IMR-90 (cell line): ENCODE results near the gene RTN1. TPM values are rescaled to one million over a fixed set of nuclear protein-coding genes. Genes with fewer than 3 reads are reported as not detected.

Source experiments
- ATAC-seq: fragments of 200-7000 bp; cut with Tn5 transposase; 2 replicates; pipeline ENCODE4 v1.9.1; 2020; ENCODE audit warnings: low read depth, mild to moderate bottlenecking, moderate library complexity
- BruUV-seq: library from RNA; stranded (reverse); fragments of 400-500 nt; replicated peaks from 2 replicates; lab custom pipeline; 2021; lab: Mats Ljungman, UMichigan
- CTCF ChIA-PET: fragments of 300-600 bp; formaldehyde crosslinking; extraction: SDS; loops from one replicate; lab custom pipeline; 2021; ENCODE audit warnings: antibody characterized with exemption; lab: Yijun Ruan, JAX
- POLR2A ChIA-PET: fragments of 300-600 bp; sonication (Branson Sonifier 250); formaldehyde crosslinking; loops from one replicate; lab custom pipeline; 2022; ENCODE audit warnings: antibody characterized with exemption; ENCODE audit not compliant: unreplicated experiment; lab: Charles Lee
- DNase-seq: peaks from one replicate; pipeline ENCODE4 v3.0.0; 2013
- H2AFZ ChIP-seq: replicated peaks from 2 replicates; pipeline ENCODE3; 2013; ENCODE audit warnings: low read length, mild to moderate bottlenecking; ENCODE audit not compliant: poor library complexity
- H2AK5ac ChIP-seq: 2 replicates; pipeline ENCODE4 v1.6.1; 2013; ENCODE audit warnings: low read depth, low read length, inconsistent platforms
- H2AK9ac ChIP-seq: replicated peaks from 2 replicates; pipeline ENCODE3; 2013; ENCODE audit warnings: mild to moderate bottlenecking, low read depth, low read length, moderate library complexity; ENCODE audit not compliant: poor library complexity
- H2BK120ac ChIP-seq: 2 replicates; pipeline ENCODE4 v1.6.1; 2013; ENCODE audit warnings: low read depth, low read length, inconsistent platforms
- H2BK15ac ChIP-seq: 3 replicates; pipeline ENCODE4 v1.6.1; 2013; ENCODE audit warnings: low read depth, low read length, inconsistent platforms
- H2BK20ac ChIP-seq: 2 replicates; pipeline ENCODE4 v1.6.1; 2013; ENCODE audit warnings: low read depth, mild to moderate bottlenecking, inconsistent platforms, low read length, moderate library complexity
- H2BK5ac ChIP-seq: 2 replicates; pipeline ENCODE4 v1.6.1; 2013; ENCODE audit warnings: mild to moderate bottlenecking, low read depth, low read length, inconsistent platforms; ENCODE audit not compliant: poor library complexity, severe bottlenecking
- H3K14ac ChIP-seq: replicated peaks from 2 replicates; pipeline ENCODE4 v1.6.1; 2013; ENCODE audit warnings: low read depth, low read length, inconsistent platforms
- H3K18ac ChIP-seq: 2 replicates; pipeline ENCODE4 v1.6.1; 2013; ENCODE audit warnings: low read depth, low read length, control low read depth
- H3K23ac ChIP-seq: 2 replicates; pipeline ENCODE4 v1.6.1; 2013; ENCODE audit warnings: low read depth, low read length, inconsistent platforms
- H3K27ac ChIP-seq: 2 replicates; pipeline ENCODE4 v1.5.1; 2013; ENCODE audit warnings: mild to moderate bottlenecking, control low read depth, low read length; ENCODE audit not compliant: insufficient read depth
- H3K27me3 ChIP-seq: 2 replicates; pipeline ENCODE4 v1.6.1; 2013; ENCODE audit warnings: low read length; ENCODE audit not compliant: control insufficient read depth, insufficient read depth
- H3K36me3 ChIP-seq: 2 replicates; pipeline ENCODE4 v1.6.1; 2013; ENCODE audit warnings: low read length, mixed read lengths; ENCODE audit not compliant: control insufficient read depth, insufficient read depth
- H3K4ac ChIP-seq: 2 replicates; pipeline ENCODE4 v1.6.1; 2013; ENCODE audit warnings: low read depth, low read length, inconsistent platforms
- H3K4me1 ChIP-seq: 2 replicates; pipeline ENCODE4 v1.6.1; 2013; ENCODE audit warnings: low read length, mixed read lengths; ENCODE audit not compliant: control insufficient read depth, insufficient read depth
- H3K4me2 ChIP-seq: 2 replicates; pipeline ENCODE4 v1.6.1; 2013; ENCODE audit warnings: low read depth, mild to moderate bottlenecking, control low read depth, low read length, moderate library complexity
- H3K4me3 ChIP-seq: 2 replicates; pipeline ENCODE4 v1.5.1; 2013; ENCODE audit warnings: low read depth, mild to moderate bottlenecking, control low read depth, low read length, moderate library complexity; ENCODE audit not compliant: insufficient read depth
- H3K56ac ChIP-seq: 2 replicates; pipeline ENCODE4 v1.6.1; 2013; ENCODE audit warnings: low read length, inconsistent platforms; ENCODE audit not compliant: insufficient read depth; ENCODE audit errors: extremely low read depth
- H3K79me1 ChIP-seq, 2 experiments: 2 replicates each; pipeline ENCODE4 v1.6.1; 2013; ENCODE audit warnings: low read length in 2 of 2, inconsistent platforms in 1 of 2, low read depth in 1 of 2
- H3K9ac ChIP-seq: 2 replicates; pipeline ENCODE4 v1.6.1; 2013; ENCODE audit warnings: low read depth, low read length, control low read depth
- H3K9me1 ChIP-seq: 2 replicates; pipeline ENCODE4 v1.6.1; 2013; ENCODE audit warnings: low read length, inconsistent platforms; ENCODE audit not compliant: insufficient read depth
- H3K9me3 ChIP-seq: 2 replicates; pipeline ENCODE4 v1.6.1; 2013; ENCODE audit warnings: low read length; ENCODE audit not compliant: control insufficient read depth, insufficient read depth
- H4K20me1 ChIP-seq: 2 replicates; pipeline ENCODE4 v1.6.1; 2013; ENCODE audit warnings: low read length, inconsistent platforms; ENCODE audit not compliant: insufficient read depth
- H4K5ac ChIP-seq: 2 replicates; pipeline ENCODE4 v1.6.1; 2013; ENCODE audit warnings: mild to moderate bottlenecking, low read depth, low read length, control low read depth
- H4K8ac ChIP-seq, 2 experiments: 2 replicates each; pipeline ENCODE4 v1.6.1; 2013; ENCODE audit warnings: low read depth in 2 of 2, low read length in 2 of 2, control low read depth in 1 of 2, inconsistent platforms in 1 of 2
- H4K91ac ChIP-seq: 2 replicates; pipeline ENCODE4 v1.6.1; 2013; ENCODE audit warnings: low read depth, low read length, inconsistent platforms; ENCODE audit not compliant: insufficient read depth
- BHLHE40 ChIP-seq: fragments of 150-350 bp; IDR thresholded peaks from 2 replicates; pipeline ENCODE4 v1.6.1; 2016; ENCODE audit warnings: mild to moderate bottlenecking, low read depth, low read length
- CEBPB ChIP-seq: IDR thresholded peaks from 2 replicates; pipeline ENCODE4 v1.6.1; 2012; ENCODE audit warnings: low read depth, low read length, improper control_type of control experiment
- CHD1 ChIP-seq: IDR thresholded peaks from 2 replicates; pipeline ENCODE4 v1.6.1; 2012; ENCODE audit warnings: low read depth, low read length, improper control_type of control experiment
- FOS ChIP-seq: fragments of 150-350 bp; IDR thresholded peaks from 2 replicates; pipeline ENCODE4 v1.6.1; 2016; ENCODE audit warnings: low read depth, low read length
- MAFK ChIP-seq: IDR thresholded peaks from 2 replicates; pipeline ENCODE4 v1.6.1; 2012; ENCODE audit warnings: low read depth, low read length, improper control_type of control experiment
- MAZ ChIP-seq: IDR thresholded peaks from 2 replicates; pipeline ENCODE4 v1.6.1; 2012; ENCODE audit warnings: low read depth, mild to moderate bottlenecking, low read length, improper control_type of control experiment, moderate library complexity, borderline replicate concordance
- MXI1 ChIP-seq: IDR thresholded peaks from 2 replicates; pipeline ENCODE4 v1.6.1; 2012; ENCODE audit warnings: low read depth, mild to moderate bottlenecking, low read length, moderate library complexity, borderline replicate concordance
- NFE2L2 ChIP-seq: fragments of 150-350 bp; IDR thresholded peaks from 2 replicates; pipeline ENCODE4 v1.6.1; 2016; ENCODE audit warnings: low read depth, mild to moderate bottlenecking, low read length
- POLR2A ChIP-seq: IDR thresholded peaks from 2 replicates; pipeline ENCODE4 v1.6.1; 2012; ENCODE audit warnings: mild to moderate bottlenecking, low read depth, low read length
- RAD21 ChIP-seq: IDR thresholded peaks from 2 replicates; pipeline ENCODE4 v1.6.1; 2012; ENCODE audit warnings: low read length, improper control_type of control experiment
- RCOR1 ChIP-seq: IDR thresholded peaks from 2 replicates; pipeline ENCODE4 v1.6.1; 2012; ENCODE audit warnings: mild to moderate bottlenecking, low read length, improper control_type of control experiment; ENCODE audit not compliant: insufficient replicate concordance
- RFX5 ChIP-seq: IDR thresholded peaks from 2 replicates; pipeline ENCODE4 v1.8.0; 2012; ENCODE audit warnings: low read depth, mild to moderate bottlenecking, low read length, moderate library complexity
- SMC3 ChIP-seq: fragments of 150-350 bp; IDR thresholded peaks from 2 replicates; pipeline ENCODE4 v1.6.1; 2016; ENCODE audit warnings: low read depth, mild to moderate bottlenecking, antibody characterized with exemption, low read length, moderate library complexity
- WGBS, 2 experiments: methylation state at CpG; one replicate each; pipeline versions ENCODE4 v1.1.5 to v1.1.7; 2013; ENCODE audit warnings: missing lambda C conversion rate in 2 of 2; ENCODE audit not compliant: insufficient read length in 1 of 2; ENCODE audit errors: extremely low coverage in 2 of 2; 5-methylcytosine and 5-hydroxymethylcytosine counted together
- dilution Hi-C: fragments of 300-500 bp; cut with HindIII; formaldehyde crosslinking; loops from one replicate; pipeline ENCODE4 v1.14.3; 2018; ENCODE audit warnings: low sequenced_read_pairs; ENCODE audit not compliant: unreplicated experiment
- in situ Hi-C: fragments of 300-500 bp; cut with MboI; formaldehyde crosslinking; loops from 3 replicates; pipeline ENCODE4 v1.14.3; 2019; ENCODE audit warnings: low sequenced_read_pairs, inconsistent platforms, mixed read lengths
- intact Hi-C: fragments of 100-400 bp; cut with micrococcal nuclease; formaldehyde crosslinking; loops from 2 replicates; pipeline ENCODE4 v1.10.0; 2022
- polyA plus RNA-seq, 3 experiments: library from polyadenylated mRNA; depleted of rRNA; stranded (reverse); fragments of >200 nt; gene quantifications; 2 replicates each; pipeline ENCODE4 v1.2.3, GENCODE V29; 2012; ENCODE audit warnings: low replicate concordance in 1 of 3
- total RNA-seq: library from RNA; depleted of rRNA; stranded (reverse); fragments of >200 nt; gene quantifications from 2 replicates; pipeline ENCODE4 v1.2.3, GENCODE V29; 2012
- TF ChIP-seq, protein P1 (sequence below): fragments of 150-350 bp; IDR thresholded peaks from 2 replicates; pipeline ENCODE4 v1.6.1; 2016; ENCODE audit warnings: low read depth, mild to moderate bottlenecking, low read length, moderate library complexity, borderline replicate concordance
- TF ChIP-seq, protein P2 (sequence below): fragments of 150-350 bp; IDR thresholded peaks from 2 replicates; pipeline ENCODE4 v1.6.1; 2017; ENCODE audit warnings: mild to moderate bottlenecking, antibody characterized with exemption, low read length, low read depth
- TF ChIP-seq, protein P3 (sequence below): conservative IDR thresholded peaks from 2 replicates; pipeline ENCODE4 v1.5.1; 2012; ENCODE audit warnings: mild to moderate bottlenecking, low read depth, low read length, improper control_type of control experiment

The RTN1 gene
- total and polyA plus RNA-seq, 2 of the 4 experiments (the other 2 are of a cell fraction) = 0.18 to 0.46 TPM

DNA sequence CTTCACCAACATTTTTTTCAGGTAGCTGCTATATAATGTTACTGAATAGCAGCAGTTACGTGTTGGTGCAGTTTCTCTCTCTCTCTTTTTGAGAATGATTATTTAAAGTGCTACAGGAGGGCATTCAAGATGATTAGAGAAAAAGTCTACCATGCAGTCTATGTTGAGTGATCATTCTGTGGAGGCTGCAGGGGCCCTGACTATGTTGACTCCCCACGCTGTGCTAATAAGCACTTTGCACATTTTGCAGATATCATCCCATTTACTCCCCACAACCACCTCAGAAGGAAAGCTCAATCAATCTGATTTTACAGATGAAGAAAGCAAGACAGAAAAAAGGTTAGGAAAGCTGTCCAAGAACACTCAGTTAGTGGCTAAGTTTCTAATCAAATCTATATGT lies 87.8 kb downstream of the RTN1 start:
- H3K9me1 ChIP-seq = no peaks in the 10 kb centered on the region
- no peak overlapping the region for H3K56ac ChIP-seq
- H2BK120ac ChIP-seq = no peak overlapping the region
- no peak overlapping the region for H4K91ac ChIP-seq
- BruUV-seq = no TSS peak
- H2BK5ac ChIP-seq = no peak overlapping the region
- H3K36me3 ChIP-seq = no peaks in the 10 kb centered on the region
- CTCF ChIA-PET = no interaction called here
- no peaks in the 10 kb centered on the region for H3K79me1 ChIP-seq
- H2AFZ ChIP-seq = no peak overlapping the region
- DNase-seq (no peak), ATAC-seq (no peak)
- no peak overlapping the region for H3K4me3 ChIP-seq
- no peaks in the 10 kb centered on the region for H4K20me1 ChIP-seq
- dilution Hi-C loops = no loop called here
- H3K4me2 ChIP-seq = no peak overlapping the region
- WGBS, 2 experiments = no CpG with 5 or more reads among the region's 2 CpGs
- no peak overlapping the region for H4K5ac ChIP-seq
- H3K4me1 ChIP-seq = no peaks in the 10 kb centered on the region
- no peak overlapping the region for H3K4ac ChIP-seq
- intact Hi-C loops = no loop called here
- no peaks in the 10 kb centered on the region for H3K9me3 ChIP-seq
- POLR2A ChIA-PET = no interaction called here
- H2BK15ac ChIP-seq = no peak overlapping the region
- no peak overlapping the region for H3K27ac ChIP-seq
- H3K27me3 ChIP-seq = no peaks in the 10 kb centered on the region
- H3K23ac ChIP-seq = no peak overlapping the region
- in situ Hi-C loops = no loop called here
- H3K18ac ChIP-seq = no peak overlapping the region
- H3K9ac ChIP-seq = no peak overlapping the region
- no peak overlapping the region for H2AK9ac ChIP-seq
- H3K14ac ChIP-seq = no peak overlapping the region
- H4K8ac ChIP-seq = no peak overlapping the region
- no peak overlapping the region for H2AK5ac ChIP-seq
- no peak for TF ChIP-seq NFE2L2
- TF ChIP-seq, protein P1, sequence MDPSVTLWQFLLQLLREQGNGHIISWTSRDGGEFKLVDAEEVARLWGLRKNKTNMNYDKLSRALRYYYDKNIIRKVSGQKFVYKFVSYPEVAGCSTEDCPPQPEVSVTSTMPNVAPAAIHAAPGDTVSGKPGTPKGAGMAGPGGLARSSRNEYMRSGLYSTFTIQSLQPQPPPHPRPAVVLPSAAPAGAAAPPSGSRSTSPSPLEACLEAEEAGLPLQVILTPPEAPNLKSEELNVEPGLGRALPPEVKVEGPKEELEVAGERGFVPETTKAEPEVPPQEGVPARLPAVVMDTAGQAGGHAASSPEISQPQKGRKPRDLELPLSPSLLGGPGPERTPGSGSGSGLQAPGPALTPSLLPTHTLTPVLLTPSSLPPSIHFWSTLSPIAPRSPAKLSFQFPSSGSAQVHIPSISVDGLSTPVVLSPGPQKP = no peak
- TF ChIP-seq, protein P2, sequence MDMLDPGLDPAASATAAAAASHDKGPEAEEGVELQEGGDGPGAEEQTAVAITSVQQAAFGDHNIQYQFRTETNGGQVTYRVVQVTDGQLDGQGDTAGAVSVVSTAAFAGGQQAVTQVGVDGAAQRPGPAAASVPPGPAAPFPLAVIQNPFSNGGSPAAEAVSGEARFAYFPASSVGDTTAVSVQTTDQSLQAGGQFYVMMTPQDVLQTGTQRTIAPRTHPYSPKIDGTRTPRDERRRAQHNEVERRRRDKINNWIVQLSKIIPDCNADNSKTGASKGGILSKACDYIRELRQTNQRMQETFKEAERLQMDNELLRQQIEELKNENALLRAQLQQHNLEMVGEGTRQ = no peak
- no peak for TF ChIP-seq MAFK
- TF ChIP-seq, protein P3, sequence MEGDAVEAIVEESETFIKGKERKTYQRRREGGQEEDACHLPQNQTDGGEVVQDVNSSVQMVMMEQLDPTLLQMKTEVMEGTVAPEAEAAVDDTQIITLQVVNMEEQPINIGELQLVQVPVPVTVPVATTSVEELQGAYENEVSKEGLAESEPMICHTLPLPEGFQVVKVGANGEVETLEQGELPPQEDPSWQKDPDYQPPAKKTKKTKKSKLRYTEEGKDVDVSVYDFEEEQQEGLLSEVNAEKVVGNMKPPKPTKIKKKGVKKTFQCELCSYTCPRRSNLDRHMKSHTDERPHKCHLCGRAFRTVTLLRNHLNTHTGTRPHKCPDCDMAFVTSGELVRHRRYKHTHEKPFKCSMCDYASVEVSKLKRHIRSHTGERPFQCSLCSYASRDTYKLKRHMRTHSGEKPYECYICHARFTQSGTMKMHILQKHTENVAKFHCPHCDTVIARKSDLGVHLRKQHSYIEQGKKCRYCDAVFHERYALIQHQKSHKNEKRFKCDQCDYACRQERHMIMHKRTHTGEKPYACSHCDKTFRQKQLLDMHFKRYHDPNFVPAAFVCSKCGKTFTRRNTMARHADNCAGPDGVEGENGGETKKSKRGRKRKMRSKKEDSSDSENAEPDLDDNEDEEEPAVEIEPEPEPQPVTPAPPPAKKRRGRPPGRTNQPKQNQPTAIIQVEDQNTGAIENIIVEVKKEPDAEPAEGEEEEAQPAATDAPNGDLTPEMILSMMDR = no peak
- TF ChIP-seq SMC3 = no peak
- no peak for TF ChIP-seq FOS
- TF ChIP-seq MAZ = no peak
- TF ChIP-seq BHLHE40 = no peak
- TF ChIP-seq MXI1 = no peak
- no peak for TF ChIP-seq POLR2A
- TF ChIP-seq RCOR1 = no peak
- no peak for TF ChIP-seq CEBPB
- no peak for TF ChIP-seq CHD1
- no peak for TF ChIP-seq RFX5
- TF ChIP-seq RAD21 = no peak
- H2BK20ac ChIP-seq = no peak overlapping the region
